ENCODE measurements around the gene SCARB1.

SCARB1 gene

GRCh38 chr12:124861898-124862676 lies 1.6 kb downstream of the SCARB1 start:
- no peak for DNase-seq

GRCh38 chr12:124861492-124861891 lies 2.2 kb downstream of the SCARB1 start:
- DNase-seq: no peak

GRCh38 chr12:124857921-124858461 lies 5.7 kb downstream of the SCARB1 start:
- no peak for DNase-seq

GRCh38 chr12:124856842-124857178 lies 6.9 kb downstream of the SCARB1 start:
- DNase-seq: no peak

- no peak for DNase-seq
Measured at GRCh38 chr12:124856132-124856841, 7.4 kb downstream of the SCARB1 start.

GRCh38 chr12:124855275-124855957 lies 8.2 kb downstream of the SCARB1 start:
- no peak for DNase-seq

- no peak for DNase-seq
Measured at GRCh38 chr12:124854637-124855184, 9.0 kb downstream of the SCARB1 start.

GRCh38 chr12:124853781-124854636 lies 9.7 kb downstream of the SCARB1 start:
- DNase-seq: no peak

- DNase-seq: no peak
Measured at GRCh38 chr12:124852911-124853427, 10.7 kb downstream of the SCARB1 start.

- DNase-seq: no peak
Measured at GRCh38 chr12:124852329-124852831, 11.3 kb downstream of the SCARB1 start.

GRCh38 chr12:124851342-124851741 lies 12.3 kb downstream of the SCARB1 start:
- DNase-seq: no peak

GRCh38 chr12:124849382-124849781 lies 14.3 kb downstream of the SCARB1 start:
- DNase-seq: no peak

GRCh38 chr12:124848621-124849380 lies 14.9 kb downstream of the SCARB1 start:
- no peak for DNase-seq

- DNase-seq: no peak
Measured at GRCh38 chr12:124847113-124848074, 16.3 kb downstream of the SCARB1 start.

- no peak for DNase-seq
Measured at GRCh38 chr12:124844411-124845397, 19.0 kb downstream of the SCARB1 start.

- no peak for DNase-seq
Measured at GRCh38 chr12:124842800-124843510, 20.7 kb downstream of the SCARB1 start.

GRCh38 chr12:124842073-124842749 lies 21.5 kb downstream of the SCARB1 start:
- DNase-seq: no peak

Measured in activated CD8-positive, alpha-beta memory T cell treated with anti-CD3 and anti-CD28 coated beads, Interleukin-2, amount 50 U/mL, for 48 hours (primary cell).